ENCODE measurements around the gene RSPO1.

GRCh38 chr1:37670133-37670532, 35.4 kb upstream of the RSPO1 start:
- TF ChIP-seq SIN3A (IDR thresholded peaks at IDR 0.05; ENCODE audit: borderline replicate concordance, insufficient read depth, low read depth, low read length) = no peak
- TF ChIP-seq, protein P1, sequence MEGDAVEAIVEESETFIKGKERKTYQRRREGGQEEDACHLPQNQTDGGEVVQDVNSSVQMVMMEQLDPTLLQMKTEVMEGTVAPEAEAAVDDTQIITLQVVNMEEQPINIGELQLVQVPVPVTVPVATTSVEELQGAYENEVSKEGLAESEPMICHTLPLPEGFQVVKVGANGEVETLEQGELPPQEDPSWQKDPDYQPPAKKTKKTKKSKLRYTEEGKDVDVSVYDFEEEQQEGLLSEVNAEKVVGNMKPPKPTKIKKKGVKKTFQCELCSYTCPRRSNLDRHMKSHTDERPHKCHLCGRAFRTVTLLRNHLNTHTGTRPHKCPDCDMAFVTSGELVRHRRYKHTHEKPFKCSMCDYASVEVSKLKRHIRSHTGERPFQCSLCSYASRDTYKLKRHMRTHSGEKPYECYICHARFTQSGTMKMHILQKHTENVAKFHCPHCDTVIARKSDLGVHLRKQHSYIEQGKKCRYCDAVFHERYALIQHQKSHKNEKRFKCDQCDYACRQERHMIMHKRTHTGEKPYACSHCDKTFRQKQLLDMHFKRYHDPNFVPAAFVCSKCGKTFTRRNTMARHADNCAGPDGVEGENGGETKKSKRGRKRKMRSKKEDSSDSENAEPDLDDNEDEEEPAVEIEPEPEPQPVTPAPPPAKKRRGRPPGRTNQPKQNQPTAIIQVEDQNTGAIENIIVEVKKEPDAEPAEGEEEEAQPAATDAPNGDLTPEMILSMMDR (IDR thresholded peaks at IDR 0.05) = no peak

All from Panc1 (cell line).